Activated CD4-positive, alpha-beta memory T cell treated with anti-CD3 and anti-CD28 coated beads, Interleukin-2, amount 10 ng/mL, durations not matched to agents 7 days and 5 days (primary cell): ENCODE measurements around the gene VSTM5. TPM values are rescaled to one million over a fixed set of nuclear protein-coding genes. Genes with fewer than 3 reads are reported as not detected.
"Not testable (repeated sequence)": the region's sequence is repeated elsewhere in the genome, so short reads cannot be mapped to it uniquely, and the experiment has no call there.

Experiments
- CTCF ChIA-PET: fragments of 350-600 bp; sonication (Branson Sonifier 250); formaldehyde crosslinking; loops from one replicate; lab custom pipeline; 2021; ENCODE audit warnings: antibody characterized with exemption, inconsistent platforms; lab: Charles Lee
- POLR2A ChIA-PET: fragments of 350-600 bp; sonication (Branson Sonifier 250); formaldehyde crosslinking; loops from one replicate; lab custom pipeline; 2021; ENCODE audit warnings: antibody characterized with exemption; lab: Charles Lee
- DNase-seq: peaks from one replicate; pipeline ENCODE4 v3.0.0-alpha.2; 2020
- H3K27ac Mint-ChIP-seq: one replicate; pipeline ENCODE4 v1.8.0; 2021; ENCODE audit warnings: mild to moderate bottlenecking, mixed read lengths
- H3K27me3 Mint-ChIP-seq: one replicate; pipeline ENCODE4 v1.8.0; 2021; ENCODE audit warnings: mixed read lengths
- H3K36me3 Mint-ChIP-seq: one replicate; pipeline ENCODE4 v1.8.0; 2021; ENCODE audit warnings: low read depth, mixed read lengths
- H3K4me1 Mint-ChIP-seq: one replicate; pipeline ENCODE4 v1.8.0; 2021; ENCODE audit warnings: mixed read lengths
- H3K4me3 Mint-ChIP-seq: one replicate; pipeline ENCODE4 v1.8.0; 2021; ENCODE audit warnings: mild to moderate bottlenecking, mixed read lengths
- H3K9me3 Mint-ChIP-seq: one replicate; pipeline ENCODE4 v1.8.0; 2021; ENCODE audit warnings: mixed read lengths
- total RNA-seq, 2 experiments: library from RNA; stranded (reverse); gene quantifications; one replicate each; pipeline ENCODE4 v1.2.3, GENCODE V29; 2021

The VSTM5 gene, protein sequence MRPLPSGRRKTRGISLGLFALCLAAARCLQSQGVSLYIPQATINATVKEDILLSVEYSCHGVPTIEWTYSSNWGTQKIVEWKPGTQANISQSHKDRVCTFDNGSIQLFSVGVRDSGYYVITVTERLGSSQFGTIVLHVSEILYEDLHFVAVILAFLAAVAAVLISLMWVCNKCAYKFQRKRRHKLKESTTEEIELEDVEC
- total RNA-seq: not detected

DNA sequence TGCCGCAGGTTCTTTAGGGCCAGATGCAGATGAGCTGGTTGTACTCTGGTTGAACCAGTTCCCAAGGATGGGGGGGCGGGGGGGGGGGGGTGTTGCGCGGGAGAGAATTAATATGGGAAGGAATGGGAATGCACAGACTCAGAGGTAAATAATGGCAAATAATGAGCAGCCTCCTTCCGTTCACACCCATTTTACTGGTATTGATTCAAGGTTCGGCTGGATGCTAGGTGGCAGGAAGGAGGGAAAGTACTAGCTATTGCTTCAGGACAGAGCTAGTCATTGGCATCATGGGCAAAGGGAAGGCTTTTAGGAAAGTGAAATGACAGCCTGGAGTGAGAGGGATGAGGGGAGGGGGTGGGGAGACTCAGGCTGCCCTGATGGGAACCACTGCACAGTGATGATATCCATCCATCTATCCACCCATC is at the start of gene VSTM5:
Gene VSTM5, minus strand, starts transcription at position 25 of the 425 bp plus-strand sequence. CDS start 116 bp downstream, outside the sequence.
- Mint-ChIP-seq H3K9me3 (no peaks in the 10 kb centered on the region), H3K27ac (no peak within 1 kb of the TSS), H3K4me1 (peaks cover 3% of the 10 kb centered on the region), H3K4me3 (no peak within 1 kb of the TSS), H3K27me3 (peaks cover 17% of the 10 kb centered on the region), H3K36me3 (no peaks in the 10 kb centered on the region)
- POLR2A ChIA-PET: no interaction called here
- DNase-seq: no peak
- CTCF ChIA-PET: no interaction called here

DNA sequence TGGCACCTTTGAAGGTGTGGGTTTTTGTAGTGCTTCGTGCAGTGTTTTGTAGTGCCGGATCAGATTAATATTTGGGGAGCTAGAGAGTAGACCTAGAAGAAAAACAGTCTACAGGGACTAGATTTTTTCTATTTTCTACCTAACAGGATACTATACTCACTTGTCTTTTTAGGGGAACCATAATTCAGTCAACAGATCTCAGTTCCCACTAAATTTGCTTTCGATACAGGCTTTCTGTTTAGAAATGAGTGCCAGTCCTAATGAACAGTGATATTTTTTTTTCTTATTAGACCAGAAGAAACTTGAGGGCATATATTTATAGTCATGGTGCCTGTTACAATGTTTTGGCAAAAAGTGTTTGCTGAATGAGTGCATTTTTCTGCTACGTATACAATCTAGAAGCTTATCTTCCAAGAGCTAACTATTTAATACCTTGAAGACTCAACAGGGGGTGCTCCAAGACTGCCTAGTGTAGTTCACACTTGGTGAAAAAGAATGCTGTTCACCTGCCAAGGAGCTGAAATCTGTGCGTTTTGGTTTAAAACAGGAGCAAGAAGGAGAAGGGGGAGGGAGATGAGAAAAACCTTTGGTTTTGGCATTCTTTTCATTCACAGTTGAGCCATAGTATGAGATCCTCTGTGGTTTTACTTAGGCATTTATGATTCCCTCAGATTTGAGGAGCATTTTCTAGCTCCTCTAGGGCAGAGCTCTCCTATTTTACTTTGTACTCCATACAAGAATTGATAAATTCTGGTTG is 44.9 kb upstream of the VSTM5 start:
- Mint-ChIP-seq H3K4me1 (no peaks in the 10 kb centered on the region), H3K27ac (no peak overlapping the region), H3K9me3 (no peaks in the 10 kb centered on the region), H3K36me3 (no peaks in the 10 kb centered on the region), H3K4me3 (no peak overlapping the region), H3K27me3 (peaks cover 25% of the 10 kb centered on the region)
- no peak for DNase-seq
- ChIA-PET CTCF (interaction anchor here (0.8 to 2.2 kb wide), 6 partner anchors 8 to 613 kb away, joined by 3 to 10 read pairs (median 4); no protein-coding TSS in a partner anchor), POLR2A (no interaction called here)

DNA sequence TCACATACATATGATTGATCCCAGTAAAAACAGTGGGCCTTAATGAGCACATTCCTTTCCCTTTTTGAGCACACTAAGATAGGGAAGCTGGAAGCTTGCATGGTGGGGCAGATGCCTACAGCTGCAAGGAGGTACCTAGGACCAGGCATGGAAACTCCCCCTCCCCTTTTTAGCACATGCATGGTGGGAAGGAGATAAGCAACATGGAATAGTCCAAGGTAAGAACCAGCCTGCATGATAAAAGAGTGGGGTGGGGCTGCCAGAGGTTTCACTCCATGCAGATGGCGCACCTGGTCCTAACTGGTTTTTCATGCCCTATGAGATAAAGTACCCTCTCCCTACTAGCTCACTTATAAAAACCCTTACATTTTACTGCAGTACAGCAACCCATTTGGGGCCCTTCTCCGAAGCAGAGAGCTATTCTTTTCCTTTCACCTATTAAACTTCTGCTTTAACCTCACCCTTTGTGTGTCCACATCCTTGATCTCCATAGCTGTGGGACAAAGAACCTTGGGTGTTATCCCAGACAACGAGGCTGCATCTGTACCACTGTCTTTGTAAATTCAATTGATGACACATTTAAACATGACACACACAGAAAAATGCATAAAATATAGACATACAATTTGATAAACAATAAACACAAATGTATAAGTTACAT is 40.1 kb upstream of the VSTM5 start:
- no peak overlapping the region for H3K27ac Mint-ChIP-seq
- CTCF ChIA-PET: interaction anchor here (1.0 kb wide), 1 partner anchor 31 kb away, joined by 3 read pairs; no protein-coding TSS in a partner anchor
- H3K27me3 Mint-ChIP-seq: peaks cover 18% of the 10 kb centered on the region
- POLR2A ChIA-PET: no interaction called here
- DNase-seq: no peak
- no peaks in the 10 kb centered on the region for H3K4me1 Mint-ChIP-seq
- H3K36me3 Mint-ChIP-seq: no peaks in the 10 kb centered on the region
- H3K9me3 Mint-ChIP-seq: no peaks in the 10 kb centered on the region
- no peak overlapping the region for H3K4me3 Mint-ChIP-seq

DNA sequence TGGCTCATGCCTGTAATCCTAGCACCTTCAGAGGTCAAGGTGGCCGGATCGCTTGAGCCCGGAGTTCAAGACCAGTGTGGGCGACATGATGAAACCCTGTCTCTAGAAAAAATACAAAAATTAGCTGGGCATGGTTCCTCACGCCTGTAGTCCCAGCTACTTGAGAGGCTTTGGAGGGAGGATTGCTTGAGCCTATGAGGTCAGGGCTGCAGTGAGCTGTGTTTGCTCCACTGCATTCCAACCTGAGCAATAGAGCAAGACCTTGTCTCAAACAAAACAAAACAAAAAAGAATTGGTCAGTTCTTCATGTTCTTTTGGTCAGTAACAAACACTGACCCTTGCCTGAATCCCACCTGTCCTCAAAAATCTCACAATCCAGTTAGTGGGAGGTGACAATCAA is 36.7 kb upstream of the VSTM5 start:
- POLR2A ChIA-PET: no interaction called here
- CTCF ChIA-PET: interaction anchor here (0.9 kb wide), 1 partner anchor 8 kb away, joined by 3 read pairs; no protein-coding TSS in a partner anchor
- Mint-ChIP-seq H3K36me3 (no peaks in the 10 kb centered on the region), H3K4me3 (no peak overlapping the region), H3K27me3 (peaks cover 6% of the 10 kb centered on the region), H3K4me1 (no peaks in the 10 kb centered on the region), H3K27ac (no peak overlapping the region), H3K9me3 (no peaks in the 10 kb centered on the region)
- no peak for DNase-seq

DNA sequence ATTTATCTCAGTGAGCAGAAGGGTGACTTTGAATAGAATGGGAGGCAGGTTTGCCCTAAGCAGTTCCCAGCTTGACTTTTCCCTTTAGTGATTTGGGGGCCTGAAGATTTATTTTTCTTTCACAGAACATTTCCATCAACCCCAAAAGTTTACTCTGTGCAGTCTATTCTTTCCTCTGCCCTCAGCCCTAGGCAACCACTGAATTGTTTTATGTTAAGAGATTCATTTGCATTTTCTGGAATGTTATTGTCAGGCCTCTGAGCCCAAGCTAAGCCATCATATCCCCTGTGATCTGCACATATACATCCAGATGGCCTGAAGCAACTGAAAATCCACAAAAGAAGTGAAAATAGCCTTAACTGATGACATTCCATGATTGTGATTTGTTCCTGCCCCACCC is 28.7 kb upstream of the VSTM5 start:
- H3K36me3 Mint-ChIP-seq, H3K4me3 Mint-ChIP-seq, H3K4me1 Mint-ChIP-seq, H3K27ac Mint-ChIP-seq, H3K9me3 Mint-ChIP-seq, H3K27me3 Mint-ChIP-seq, POLR2A ChIA-PET, CTCF ChIA-PET, DNase-seq: not testable (repeated sequence)

DNA sequence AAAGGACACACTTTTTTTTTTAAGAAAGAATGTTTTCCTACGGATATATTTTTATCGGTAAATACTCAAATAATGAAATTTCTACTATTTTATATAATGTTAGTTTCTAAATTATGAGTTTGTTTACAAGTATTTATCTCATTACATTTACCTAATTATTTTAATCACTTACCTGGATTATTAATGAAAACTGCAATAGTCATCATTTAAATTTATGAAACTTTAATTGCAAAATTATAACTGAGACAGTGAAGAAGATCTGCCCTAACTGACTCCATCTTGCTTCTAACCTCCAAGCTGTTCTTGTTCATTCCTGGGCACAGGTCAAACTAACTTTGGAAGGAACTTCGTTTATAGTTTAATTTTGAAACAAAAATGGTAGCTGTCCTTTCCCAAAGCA is 25.2 kb upstream of the VSTM5 start:
- ChIA-PET POLR2A (no interaction called here), CTCF (no interaction called here)
- Mint-ChIP-seq H3K36me3 (no peaks in the 10 kb centered on the region), H3K27ac (no peak overlapping the region), H3K4me1 (no peaks in the 10 kb centered on the region), H3K27me3 (peaks cover 12% of the 10 kb centered on the region), H3K4me3 (no peak overlapping the region), H3K9me3 (no peaks in the 10 kb centered on the region)
- DNase-seq: no peak

DNA sequence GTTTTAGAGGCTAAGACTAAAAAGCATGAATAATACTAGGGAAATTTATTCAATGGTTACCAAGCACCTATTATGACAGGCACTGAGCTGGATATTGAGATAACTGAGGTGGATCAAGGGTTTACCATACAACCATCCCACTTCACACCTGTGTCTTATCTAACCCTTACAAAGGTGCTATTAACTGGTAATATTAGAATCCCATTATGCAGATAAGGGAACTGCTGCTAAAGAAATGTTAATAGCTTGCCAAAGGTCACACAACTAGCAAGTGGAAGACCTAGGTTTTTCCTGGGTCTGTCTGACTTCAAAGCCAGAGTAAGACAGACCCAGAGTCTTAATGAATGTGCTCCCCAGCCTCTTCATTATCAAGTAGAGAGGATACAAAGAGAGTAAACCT is 21.1 kb upstream of the VSTM5 start:
- H3K36me3 Mint-ChIP-seq: no peaks in the 10 kb centered on the region
- peaks cover 7% of the 10 kb centered on the region for H3K27me3 Mint-ChIP-seq
- H3K4me1 Mint-ChIP-seq: no peaks in the 10 kb centered on the region
- no peak overlapping the region for H3K27ac Mint-ChIP-seq
- H3K9me3 Mint-ChIP-seq: no peaks in the 10 kb centered on the region
- POLR2A ChIA-PET: no interaction called here
- CTCF ChIA-PET: no interaction called here
- DNase-seq: no peak
- H3K4me3 Mint-ChIP-seq: no peak overlapping the region

DNA sequence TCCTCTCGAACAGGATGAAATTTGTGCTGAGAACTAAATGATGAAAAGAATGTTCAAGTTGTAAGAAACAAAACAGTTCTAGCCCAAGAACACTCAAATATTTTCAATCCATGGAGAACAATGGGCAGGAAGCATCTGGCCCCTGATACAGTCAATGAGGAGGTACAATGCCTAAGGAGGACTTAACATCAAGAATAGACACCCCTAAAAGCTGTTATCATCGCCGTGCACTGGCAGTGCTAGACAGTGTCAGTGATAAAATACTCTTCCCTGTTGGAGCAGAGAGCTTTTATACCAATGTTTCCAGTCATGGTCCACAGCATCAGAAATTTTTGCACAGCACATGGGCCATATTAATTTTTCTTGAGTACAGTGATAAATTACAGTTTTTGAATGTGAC is 20.2 kb upstream of the VSTM5 start:
- Mint-ChIP-seq H3K4me1 (no peaks in the 10 kb centered on the region), H3K27me3 (peaks cover 7% of the 10 kb centered on the region), H3K36me3 (no peaks in the 10 kb centered on the region), H3K27ac (no peak overlapping the region), H3K9me3 (no peaks in the 10 kb centered on the region), H3K4me3 (no peak overlapping the region)
- DNase-seq: no peak
- ChIA-PET POLR2A (no interaction called here), CTCF (no interaction called here)

DNA sequence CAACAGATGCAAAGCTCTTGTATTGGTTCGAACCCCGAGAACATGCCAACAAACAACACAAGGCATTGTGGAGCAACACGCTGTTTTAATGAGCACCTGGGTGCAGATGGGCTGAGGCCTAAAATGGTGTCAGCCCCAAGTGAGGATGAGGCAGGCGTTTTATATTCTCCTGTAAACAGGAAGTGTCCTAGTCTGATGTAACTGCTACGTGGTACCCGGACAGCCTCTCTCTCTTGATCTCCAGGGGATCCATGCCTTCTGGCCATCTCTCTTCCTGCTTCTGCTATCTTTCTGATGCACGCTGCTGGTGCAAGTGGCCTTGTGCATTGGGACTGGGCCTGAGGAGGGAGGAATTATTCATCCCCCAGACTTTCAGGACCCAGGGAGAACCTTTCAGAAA is 19.4 kb upstream of the VSTM5 start:
- Mint-ChIP-seq H3K4me1 (no peaks in the 10 kb centered on the region), H3K27me3 (peaks cover 7% of the 10 kb centered on the region), H3K4me3 (no peak overlapping the region), H3K27ac (no peak overlapping the region), H3K36me3 (no peaks in the 10 kb centered on the region), H3K9me3 (no peaks in the 10 kb centered on the region)
- no peak for DNase-seq
- ChIA-PET POLR2A (no interaction called here), CTCF (no interaction called here)

DNA sequence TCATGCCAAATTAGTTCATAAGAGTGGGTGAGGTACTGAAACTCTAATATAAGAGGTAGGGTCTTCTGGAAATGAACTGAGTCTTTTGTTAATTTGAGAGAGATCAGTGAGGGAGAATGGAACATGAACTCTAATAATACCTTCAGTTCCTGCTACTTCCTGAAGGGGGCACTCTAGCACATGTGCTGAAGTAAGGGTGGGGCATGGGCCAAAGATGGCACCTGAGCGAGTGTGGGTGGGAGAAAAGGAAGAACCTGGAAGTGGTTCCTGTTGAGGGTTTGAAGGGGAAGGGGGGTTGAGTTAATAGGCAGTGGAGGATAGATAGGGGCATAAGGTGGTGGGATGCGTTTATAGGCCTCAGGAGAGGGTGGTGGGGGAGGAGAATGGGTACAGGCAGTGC is 18.0 kb upstream of the VSTM5 start:
- H3K27me3 Mint-ChIP-seq, DNase-seq, H3K36me3 Mint-ChIP-seq, POLR2A ChIA-PET, H3K27ac Mint-ChIP-seq, CTCF ChIA-PET, H3K4me1 Mint-ChIP-seq, H3K4me3 Mint-ChIP-seq, H3K9me3 Mint-ChIP-seq: not testable (repeated sequence)

DNA sequence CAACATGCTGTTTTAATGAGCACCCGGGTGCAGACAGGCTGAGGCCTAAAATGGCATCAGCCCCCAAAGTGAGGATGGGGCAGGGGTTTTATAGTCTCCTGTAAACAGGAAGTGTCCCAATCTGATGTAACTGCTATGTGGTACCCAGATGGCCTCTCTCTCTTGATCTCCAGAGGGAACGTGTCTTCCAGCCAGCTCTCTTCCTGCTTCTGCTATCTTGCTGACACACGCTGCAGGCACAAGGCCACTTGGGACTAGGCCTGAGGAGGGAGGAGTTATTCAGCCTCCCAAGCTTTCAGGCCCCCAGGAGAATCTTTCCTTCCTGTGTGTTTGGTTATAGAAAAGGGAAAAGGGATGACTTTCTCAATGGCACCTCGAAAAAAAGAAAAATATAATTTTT is 11.4 kb upstream of the VSTM5 start:
- CTCF ChIA-PET: no interaction called here
- H3K9me3 Mint-ChIP-seq: no peaks in the 10 kb centered on the region

DNA sequence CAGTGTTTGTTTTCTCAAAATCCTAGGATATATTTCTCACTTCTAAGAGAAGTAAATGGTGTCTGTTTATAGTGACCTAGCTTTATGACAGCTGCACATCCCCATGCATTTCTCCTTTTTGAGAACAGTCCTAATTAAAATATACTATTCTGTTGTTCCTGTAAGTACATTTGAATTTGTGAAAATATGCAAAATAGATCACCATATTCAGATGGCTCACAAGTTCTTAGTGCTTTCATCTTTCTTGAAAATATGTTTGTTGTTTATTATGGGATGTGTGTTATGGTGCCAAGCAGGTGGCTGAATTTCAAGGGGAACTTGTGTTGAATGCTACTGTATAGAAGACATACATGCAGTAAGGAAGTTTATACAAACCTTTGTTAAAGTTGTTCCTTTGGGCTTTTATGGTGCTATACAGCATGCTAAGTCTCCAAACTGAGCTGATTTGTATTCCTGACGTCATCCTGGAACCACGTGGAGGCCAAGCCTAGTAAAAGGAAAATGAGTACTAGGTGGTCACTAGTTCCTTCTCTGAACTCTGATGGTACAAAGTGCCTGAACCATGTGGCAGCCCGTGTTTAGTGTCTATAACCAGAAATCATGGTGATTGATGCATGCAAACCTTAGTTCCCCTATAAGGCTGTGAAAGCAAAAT is 7.8 kb upstream of the VSTM5 start:
- CTCF ChIA-PET: no interaction called here
- DNase-seq: no peak

More for the DNA sequence above, 11.4 kb upstream of the VSTM5 start:
- H3K27me3 Mint-ChIP-seq: peaks cover 2% of the 10 kb centered on the region
- POLR2A ChIA-PET: no interaction called here
- H3K27ac Mint-ChIP-seq: no peak overlapping the region
- no peaks in the 10 kb centered on the region for H3K36me3 Mint-ChIP-seq
- H3K4me1 Mint-ChIP-seq: no peaks in the 10 kb centered on the region
- DNase-seq: no peak
- no peak overlapping the region for H3K4me3 Mint-ChIP-seq

More for the DNA sequence above, 7.8 kb upstream of the VSTM5 start:
- H3K4me3 Mint-ChIP-seq: no peak overlapping the region
- no peaks in the 10 kb centered on the region for H3K36me3 Mint-ChIP-seq
- no peaks in the 10 kb centered on the region for H3K4me1 Mint-ChIP-seq
- POLR2A ChIA-PET: no interaction called here
- H3K9me3 Mint-ChIP-seq: no peaks in the 10 kb centered on the region
- H3K27me3 Mint-ChIP-seq: peaks cover 2% of the 10 kb centered on the region
- no peak overlapping the region for H3K27ac Mint-ChIP-seq
